ENCODE data around the gene STX1A.

Gene STX1A

DNA sequence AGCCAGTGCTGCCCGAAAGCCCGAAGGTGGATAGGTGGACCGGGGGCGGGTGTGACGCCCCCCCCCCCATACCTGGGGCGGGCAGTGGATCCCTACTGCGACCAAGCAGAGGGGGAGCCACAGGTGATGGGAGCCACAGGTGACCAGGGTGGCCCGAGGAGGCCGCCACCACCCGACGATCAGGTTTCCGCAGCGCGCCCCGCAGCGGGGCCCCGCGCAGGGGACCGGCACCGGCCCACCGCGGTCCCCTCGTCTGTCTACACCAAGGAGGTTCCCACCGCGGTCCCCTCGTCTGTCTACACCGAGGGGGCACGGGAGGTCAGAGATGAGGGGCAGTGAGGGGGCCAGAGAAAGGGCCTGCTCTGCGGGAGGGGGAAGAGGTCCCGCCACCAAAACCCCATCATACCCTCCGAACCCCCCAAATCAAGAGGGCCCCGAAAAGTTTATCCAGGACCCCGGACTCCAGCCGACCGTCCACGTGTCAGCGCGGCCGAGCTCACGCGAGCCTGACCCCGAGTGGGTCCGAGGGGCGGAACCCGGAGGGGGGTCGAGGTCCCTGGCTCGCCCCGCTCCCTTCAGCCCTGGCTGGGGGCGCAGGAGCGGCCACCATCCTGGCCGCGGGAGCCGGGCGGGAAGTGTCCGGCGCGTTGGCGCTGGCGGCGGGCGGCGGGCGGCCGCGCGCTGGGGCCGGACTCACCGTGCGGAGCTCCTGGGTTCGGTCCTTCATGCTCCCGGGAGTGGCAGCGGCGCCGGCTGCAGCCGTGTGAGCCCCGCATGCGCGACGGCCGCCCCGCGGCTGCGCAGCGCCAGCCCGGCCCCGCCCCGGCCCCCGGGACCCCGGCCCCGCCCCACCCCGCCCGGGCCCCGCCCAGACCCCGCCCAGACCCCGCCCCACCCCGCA, at the start of gene STX1A:
Gene STX1A, minus strand, starts transcription at position 765 of the 901 bp plus-strand sequence. Its CDS starts 38 bp downstream, at position 727.
- peak; percentile 30 to 50 for DNase-seq (ENCODE audit: low read depth in 2 of 2)

- no peak for DNase-seq (ENCODE audit: low read depth in 2 of 2)
Observed at GRCh38 chr7:73768641-73769480, 49.4 kb upstream of the STX1A start.

GRCh38 chr7:73766556-73767229, 47.2 kb upstream of the STX1A start:
- no peak for DNase-seq (ENCODE audit: low read depth in 2 of 2)

GRCh38 chr7:73762659-73762999, 43.2 kb upstream of the STX1A start:
- no peak for DNase-seq (ENCODE audit: low read depth in 2 of 2)

DNA sequence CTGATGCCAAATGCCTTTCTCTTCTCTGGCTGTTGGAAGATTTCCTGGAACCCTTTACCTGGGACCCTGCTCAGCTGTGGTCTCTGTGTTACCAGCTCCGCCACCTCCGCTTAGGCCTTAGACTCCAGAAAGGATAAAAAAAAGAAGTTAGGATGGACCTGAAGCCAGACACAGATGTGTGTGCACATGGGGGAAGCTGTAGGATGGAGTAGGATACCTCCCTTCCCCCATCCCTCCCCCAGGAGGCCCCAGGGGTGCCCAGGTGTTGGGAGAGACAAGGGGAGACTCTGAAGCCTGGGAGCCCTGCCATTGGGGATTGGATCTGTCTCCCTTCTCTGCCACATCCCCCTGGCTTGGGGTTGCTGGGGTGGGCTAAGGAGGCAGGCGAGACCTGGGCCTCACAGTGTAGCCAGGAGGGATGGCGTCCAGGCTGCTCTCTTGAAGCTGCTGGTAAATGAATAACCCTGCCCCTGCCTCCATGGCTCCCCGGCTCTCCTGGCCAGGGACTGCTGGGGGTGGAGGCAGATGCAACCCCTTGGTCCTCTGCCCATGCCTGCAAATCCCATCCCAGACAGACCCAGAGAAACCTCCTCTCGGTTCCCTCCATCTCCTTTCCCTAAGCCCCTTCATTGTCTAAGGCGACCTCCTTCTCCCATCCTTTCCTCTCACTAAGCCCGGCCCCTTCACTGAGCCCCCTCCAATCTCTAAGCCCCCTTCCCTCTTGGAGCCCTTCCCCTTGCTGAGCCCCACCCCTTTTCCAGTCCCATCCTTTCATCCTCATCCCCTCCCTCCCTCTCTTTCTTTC, 42.6 kb upstream of the STX1A start:
- DNase-seq (ENCODE audit: low read depth in 2 of 2) = no peak

DNA sequence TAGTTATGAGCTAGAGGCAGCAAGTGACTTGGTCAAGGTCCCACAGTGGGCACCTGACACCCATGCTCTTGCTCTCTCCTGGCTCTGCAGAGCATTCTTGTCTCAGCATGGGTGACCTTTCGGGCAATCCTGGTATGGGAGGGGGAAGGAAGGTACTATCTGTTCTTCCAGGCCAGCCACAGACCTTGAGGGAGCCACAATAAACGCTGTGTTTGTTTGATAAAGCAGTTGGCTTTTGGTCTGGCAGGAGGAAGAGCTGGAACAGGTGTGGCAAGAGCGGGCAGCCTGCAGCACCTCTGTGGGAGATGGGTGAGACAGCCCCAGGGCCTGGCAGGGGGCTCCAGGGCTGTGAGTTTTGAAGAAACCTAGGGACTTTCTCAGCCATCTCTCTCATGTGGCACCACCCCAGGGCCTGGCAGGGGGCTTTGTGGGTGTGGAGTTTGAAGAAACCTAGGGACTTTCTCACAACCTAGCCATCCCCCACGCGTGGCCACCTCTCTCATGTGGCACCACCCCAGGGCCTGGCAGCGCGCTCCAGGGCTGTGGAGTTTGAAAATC, 39.2 kb upstream of the STX1A start:
- DNase-seq (ENCODE audit: low read depth in 2 of 2) = no peak

- DNase-seq (ENCODE audit: low read depth in 2 of 2) = no peak
Observed at GRCh38 chr7:73749931-73750776, 30.7 kb upstream of the STX1A start.

DNA sequence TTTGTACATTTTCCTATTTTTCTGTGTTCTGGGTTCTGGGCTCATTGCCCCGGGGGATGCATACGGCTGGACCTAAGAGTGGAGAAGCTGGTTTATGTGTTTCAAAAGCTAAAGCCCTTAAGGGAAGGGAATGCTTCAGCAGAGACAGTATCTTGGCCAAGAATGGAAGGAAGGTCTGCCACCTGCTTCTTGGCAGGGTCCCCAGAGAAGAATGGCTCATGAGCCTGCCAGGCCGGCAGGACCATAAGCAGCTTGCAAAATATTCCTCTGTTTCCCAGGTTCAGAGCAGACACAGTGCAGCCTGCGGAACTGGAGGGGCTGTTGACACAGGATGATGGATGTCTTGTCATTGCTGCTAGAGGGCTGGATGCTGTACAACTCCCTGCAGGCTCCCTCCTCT, 26.9 kb upstream of the STX1A start:
- DNase-seq (ENCODE audit: low read depth in 2 of 2) = no peak

DNA sequence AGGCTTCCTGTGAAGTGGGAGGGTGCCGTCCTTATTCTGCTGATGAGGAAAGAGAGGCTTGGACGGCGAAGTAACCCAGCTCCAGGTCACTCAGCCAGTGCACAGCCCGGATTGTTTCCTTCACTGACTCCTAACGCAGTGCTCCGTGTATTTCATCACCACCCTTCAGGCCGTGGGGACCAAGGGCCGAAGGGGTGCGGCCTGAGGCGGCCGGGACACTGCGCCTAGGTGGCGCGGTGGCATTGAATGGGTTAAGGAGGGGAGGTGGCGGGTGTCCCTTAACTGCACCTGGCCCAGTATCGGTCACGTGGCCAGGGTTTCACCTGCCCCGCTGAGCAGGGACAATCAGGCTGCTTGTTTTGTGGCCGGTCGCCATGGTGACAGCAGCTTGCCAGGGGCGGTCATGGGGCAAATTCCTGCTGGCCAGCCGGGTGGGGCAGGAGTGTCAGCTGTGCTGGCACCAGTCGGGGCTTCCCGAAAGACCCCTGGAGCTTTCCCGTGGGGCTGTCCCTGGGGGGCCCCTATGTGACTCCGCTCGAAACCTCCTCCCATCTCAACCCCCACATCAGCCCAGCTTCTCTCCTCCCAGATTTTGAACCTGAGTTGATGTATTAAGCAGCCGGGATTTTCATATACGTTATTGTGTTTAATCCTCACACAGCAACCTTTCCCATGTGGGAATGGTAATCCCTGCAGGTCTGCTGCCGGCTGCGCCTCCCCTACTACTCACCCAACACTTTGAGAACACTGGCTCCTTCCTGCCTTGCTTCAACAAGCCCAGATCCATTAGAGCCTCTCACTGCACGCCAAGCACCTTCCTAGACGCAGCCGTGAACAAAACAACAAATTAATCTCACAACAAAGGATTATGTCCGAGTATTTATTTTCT, 23.5 kb upstream of the STX1A start:
- no peak for DNase-seq (ENCODE audit: low read depth in 2 of 2)

DNA sequence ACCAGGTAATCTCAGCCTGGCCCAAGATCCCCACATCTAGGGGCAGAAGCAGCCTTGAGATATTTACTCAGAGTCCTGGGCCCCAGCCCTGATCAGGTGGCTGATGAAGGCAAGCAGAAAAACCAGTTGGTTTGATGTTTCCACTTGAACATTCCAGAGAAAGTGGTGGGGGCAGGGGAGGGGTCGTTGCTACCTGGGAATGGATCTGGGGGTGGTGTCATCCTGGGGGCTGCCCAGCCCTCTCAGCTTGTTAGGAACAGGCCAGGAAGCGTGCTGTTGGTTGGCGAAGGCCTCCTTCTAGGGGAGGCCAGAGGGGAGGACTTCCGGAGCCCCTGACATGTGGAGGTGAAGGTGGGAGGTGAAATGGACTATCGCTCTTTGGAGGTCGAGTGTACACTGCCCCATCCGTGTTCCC, 22.9 kb upstream of the STX1A start:
- DNase-seq (ENCODE audit: low read depth in 2 of 2) = no peak

DNA sequence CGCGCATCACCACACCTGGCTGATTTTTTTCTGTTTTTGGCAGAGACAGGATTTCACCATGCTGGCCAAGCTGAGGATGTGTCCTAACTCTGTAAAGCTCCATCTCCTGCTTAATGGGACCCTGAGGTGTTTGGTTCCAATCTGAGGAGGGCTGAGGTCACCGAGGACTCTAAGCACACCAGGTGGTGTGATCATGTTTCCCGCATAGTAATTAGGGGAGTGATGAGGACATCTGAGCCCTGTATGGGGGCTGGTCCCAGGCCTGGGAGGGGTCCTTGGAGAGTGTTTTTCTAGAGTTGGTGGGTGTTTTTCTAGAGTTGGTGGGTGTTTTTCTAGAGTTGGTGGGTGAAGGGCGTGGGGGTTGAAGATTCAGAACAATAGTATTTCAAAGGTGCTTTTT, 22.1 kb upstream of the STX1A start:
- no peak for DNase-seq (ENCODE audit: low read depth in 2 of 2)

GRCh38 chr7:73740771-73741170, 21.3 kb upstream of the STX1A start:
- DNase-seq (ENCODE audit: low read depth in 2 of 2) = no peak

DNA sequence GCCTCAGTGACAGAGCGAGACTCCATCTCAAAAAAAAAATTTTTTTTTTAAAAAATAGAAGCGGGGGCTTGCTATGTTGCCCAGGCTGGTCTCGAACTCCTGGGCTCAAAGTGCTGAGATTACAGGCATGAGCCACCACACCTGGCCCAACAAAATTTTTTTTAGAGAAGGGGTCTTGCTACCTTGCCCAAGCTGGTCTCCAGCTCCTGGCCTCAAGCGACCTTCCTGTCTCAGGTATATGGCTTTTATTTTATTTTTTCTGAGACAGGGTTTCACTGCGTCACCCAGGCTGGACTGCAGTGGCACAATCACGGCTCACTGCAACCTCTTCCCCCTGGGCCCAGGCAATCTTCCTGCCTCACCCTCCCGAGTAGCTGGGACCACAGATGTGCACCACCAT, 20.7 kb upstream of the STX1A start:
- DNase-seq (ENCODE audit: low read depth in 2 of 2) = no peak

GRCh38 chr7:73739387-73739767, 19.9 kb upstream of the STX1A start:
- DNase-seq (ENCODE audit: low read depth in 2 of 2) = no peak

DNA sequence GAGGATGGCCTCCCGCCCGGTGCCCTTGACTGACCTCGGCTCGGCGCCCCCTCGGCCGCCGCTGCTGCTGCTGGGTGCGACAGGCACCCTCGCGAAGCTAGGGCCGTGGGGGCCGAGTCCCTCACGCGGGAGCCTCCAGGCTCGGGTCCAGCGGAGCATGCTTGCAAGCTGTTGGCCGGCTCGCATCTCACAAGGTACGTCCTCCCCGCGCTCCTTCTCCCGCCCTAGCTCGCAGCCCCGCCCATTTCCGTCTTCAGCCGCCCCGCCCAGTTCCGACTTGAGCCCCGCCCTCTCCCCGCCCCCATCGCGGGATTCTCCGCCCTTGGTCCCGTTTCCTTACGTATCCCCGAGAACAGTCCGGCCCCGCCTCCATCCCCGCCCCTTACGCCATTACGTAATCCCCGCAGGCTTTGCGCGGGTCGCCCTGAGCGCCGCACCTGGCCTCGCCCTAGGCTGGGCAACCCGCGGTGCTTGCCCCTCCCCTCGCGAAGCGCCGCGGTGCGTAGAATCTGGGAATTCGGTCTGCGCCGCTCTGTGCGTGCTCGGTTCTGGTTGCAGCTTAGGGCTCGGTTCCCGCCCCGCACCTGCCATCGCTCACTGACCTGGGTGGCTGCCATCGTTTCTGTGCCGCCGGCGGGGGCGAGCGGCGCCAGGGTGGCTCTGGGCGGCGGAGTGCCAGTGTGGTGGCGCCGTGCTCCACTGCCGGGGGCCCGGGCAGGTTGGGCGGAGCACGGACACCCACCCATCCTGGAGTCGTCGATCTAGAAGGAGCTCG, 19.3 kb upstream of the STX1A start, which contains the start of gene ABHD11:
Gene ABHD11, minus strand, starts transcription at position 191 of the 775 bp plus-strand sequence. Its CDS starts 32 bp downstream, at position 159.
- DNase-seq (ENCODE audit: low read depth in 2 of 2) = peak; percentile 99 to 100

GRCh38 chr7:73738220-73738611, 18.7 kb upstream of the STX1A start:
- DNase-seq (ENCODE audit: low read depth in 2 of 2) = peak in 1 of 2 donors; percentile 44

DNA sequence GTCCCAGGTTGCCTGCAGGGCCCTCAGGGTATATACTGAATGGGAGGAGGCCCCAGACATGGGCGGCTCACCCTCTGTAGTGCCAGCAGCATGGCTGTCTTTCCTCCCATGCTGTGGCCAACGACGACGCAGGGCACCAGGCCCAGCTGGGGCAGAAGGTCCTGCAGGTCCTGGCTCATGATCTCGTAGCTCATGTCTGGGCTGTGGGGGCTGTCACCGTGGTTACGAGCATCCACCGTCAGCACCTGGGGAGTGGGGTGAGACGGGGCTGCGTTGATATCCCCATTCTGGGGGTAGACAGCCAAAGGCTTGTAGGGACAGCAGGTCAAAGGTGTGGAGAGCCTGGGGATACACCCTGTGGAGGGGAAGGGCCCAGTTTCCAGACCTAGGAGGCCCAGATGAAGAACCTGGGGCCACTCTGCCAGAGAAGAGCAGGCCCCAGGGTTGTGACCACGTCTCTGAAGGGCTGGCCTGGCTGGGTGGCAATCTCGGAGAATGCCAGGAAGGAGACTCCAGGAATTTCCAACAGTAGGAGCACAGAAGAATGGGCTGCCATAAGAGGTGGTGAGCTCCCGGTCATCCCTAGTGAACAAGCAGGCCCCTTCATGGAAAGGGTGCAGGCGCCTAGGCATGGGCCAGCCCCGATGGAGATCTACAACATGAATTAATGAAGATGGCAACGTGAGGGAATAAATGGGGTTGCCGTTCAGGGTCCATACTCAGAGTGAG, 18.2 kb upstream of the STX1A start:
- no peak for DNase-seq (ENCODE audit: low read depth in 2 of 2)

DNA sequence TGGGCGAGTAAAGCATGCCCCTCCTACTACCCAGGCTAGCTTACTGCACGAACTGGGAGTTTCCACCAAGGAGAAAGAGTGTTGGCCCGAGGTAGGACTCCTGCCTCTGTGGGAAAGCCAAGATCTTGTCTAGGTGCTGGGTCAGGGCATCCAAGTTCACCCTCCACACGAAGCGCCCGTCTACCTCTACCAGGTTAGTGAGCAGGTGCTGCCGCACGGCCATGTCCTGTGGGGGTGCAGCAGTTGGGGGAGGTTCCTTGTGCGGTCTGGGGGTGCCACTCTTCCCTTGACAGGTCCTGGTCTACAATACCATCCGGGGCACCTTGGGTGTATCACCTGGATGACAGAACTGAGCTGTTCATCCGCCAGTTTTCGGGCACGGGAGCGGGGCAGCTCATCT, 17.4 kb upstream of the STX1A start:
- DNase-seq (ENCODE audit: low read depth in 2 of 2) = no peak
